T47D (cell line): ENCODE results near the gene BMP7.

Source experiments
- DNase-seq, 2 experiments: peaks; one replicate each; pipeline versions ENCODE4 v3.0.0 to v3.0.0-alpha.2; 2011 to 2012; ENCODE audit warnings: low read depth in 1 of 2, low spot score in 1 of 2
- JUND ChIP-seq: IDR thresholded peaks from 2 replicates; pipeline ENCODE4 v1.6.1; 2012; ENCODE audit warnings: low read depth
- in situ Hi-C: cut with HindIII; loops from 2 replicates; pipeline ENCODE4 v1.10.0; 2016; ENCODE audit warnings: low sequenced_read_pairs, low pct_unique_long_range_greater_than_20kb

The BMP7 gene

DNA sequence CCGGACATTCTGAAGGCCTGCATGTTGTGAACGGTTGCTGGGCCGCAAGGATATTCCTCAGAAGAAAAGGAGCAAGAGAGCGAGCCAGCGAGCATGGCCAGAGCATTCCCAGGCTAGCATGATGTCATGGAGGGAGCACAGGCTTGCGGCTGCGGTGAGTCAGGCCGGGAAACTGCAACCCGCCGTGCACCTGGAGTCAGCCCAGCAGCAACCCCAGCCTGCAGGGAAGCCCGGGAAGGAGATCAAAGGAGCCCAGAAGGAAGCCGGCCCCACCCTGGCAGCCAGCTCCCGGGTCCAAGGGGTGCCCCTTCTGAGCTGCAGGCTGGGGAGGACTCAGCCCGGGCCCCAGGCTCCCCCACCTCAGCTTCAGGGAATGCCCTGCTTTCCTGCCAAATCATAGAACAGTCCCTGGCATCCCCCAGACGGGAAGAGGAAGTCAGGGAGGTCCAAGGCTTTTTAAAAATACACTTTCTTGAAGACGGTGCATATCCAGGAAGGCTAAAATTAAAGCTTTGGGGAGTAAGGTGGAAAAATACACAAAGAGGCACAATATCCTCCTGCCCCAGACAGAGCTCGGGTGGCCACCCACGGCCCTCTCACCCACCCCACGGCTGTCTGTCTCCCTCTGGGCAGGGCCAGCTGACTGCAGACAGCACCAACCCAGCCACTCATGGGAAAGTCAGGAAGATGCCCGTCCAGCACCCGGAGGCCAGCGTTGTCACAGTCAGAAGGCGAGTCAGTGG, 53.7 kb downstream of the BMP7 start:
- DNase-seq, result no peak
- in situ Hi-C loops, result no loop called here
- TF ChIP-seq JUND, result no peak

DNA sequence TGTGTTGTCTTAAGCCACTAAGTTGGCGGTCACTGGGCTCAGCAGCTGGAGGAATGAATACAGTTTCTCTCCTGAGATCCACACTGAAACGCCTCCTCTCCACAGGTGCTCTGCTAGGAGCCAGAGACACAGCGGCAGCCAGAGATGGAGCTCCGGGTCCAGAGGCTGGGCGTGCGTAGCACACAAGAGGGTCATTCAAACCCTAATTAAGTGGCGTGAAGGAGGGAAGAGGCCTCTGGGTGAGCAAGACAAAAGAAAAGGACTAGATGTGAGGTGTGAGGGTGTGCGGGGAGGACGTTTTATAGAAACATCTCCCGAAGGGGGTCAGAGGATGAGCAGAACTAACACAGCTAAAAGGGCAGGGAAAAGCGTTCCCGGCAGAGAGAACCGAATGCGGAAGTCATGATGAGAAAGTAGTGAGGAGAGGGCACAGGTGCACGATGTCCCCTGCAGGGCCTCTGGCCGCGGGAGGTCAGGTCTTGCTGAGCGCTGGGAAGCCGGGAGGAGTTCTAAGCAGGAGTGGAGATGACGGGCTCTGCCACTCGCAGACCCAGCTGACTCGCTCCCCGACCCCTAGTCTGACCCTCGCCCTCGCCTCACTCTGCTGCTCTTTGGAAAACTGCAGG, 54.4 kb downstream of the BMP7 start:
- in situ Hi-C loops, result no loop called here
- no peak for TF ChIP-seq JUND
- DNase-seq, result no peak

DNA sequence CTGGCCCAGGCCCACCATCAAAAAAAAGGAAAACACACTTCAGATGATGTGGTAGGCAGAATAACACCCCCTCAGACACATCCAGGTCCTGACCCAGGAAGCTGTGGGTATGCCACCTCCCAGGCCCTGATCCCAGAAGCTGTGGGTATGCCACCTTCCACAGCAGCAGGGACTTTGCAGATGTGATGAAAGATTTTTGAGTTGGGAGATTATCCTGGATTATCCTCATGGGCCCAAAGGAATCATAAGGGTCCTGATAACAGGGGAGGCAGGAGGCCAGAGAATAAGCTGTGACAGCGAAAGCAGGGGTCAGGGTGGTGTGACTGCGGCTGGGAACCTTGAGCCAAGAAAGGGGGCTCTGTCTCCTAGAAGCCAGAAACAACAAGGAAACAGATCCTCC, 55.0 kb downstream of the BMP7 start:
- DNase-seq, result no peak
- in situ Hi-C loops, result no loop called here
- TF ChIP-seq JUND, result no peak

DNA sequence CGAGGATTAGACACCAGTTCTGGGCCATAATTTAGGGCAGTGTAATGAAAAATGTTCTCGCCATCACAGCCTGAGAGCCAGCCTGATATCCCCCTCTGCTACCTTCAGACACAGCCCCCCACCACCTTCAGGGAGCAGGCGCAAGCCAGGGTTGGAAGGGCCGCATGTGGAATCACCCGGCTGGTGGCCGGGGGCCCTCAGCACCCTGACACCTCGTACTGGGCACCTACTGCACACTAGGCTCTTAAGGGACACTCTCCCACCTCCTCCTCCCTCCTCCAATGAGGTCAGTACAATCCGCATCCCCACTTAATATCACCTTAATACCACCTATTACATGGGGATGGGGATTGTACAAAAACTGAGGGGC, 55.5 kb downstream of the BMP7 start:
- no peak for DNase-seq
- no peak for TF ChIP-seq JUND
- in situ Hi-C loops, result no loop called here

DNA sequence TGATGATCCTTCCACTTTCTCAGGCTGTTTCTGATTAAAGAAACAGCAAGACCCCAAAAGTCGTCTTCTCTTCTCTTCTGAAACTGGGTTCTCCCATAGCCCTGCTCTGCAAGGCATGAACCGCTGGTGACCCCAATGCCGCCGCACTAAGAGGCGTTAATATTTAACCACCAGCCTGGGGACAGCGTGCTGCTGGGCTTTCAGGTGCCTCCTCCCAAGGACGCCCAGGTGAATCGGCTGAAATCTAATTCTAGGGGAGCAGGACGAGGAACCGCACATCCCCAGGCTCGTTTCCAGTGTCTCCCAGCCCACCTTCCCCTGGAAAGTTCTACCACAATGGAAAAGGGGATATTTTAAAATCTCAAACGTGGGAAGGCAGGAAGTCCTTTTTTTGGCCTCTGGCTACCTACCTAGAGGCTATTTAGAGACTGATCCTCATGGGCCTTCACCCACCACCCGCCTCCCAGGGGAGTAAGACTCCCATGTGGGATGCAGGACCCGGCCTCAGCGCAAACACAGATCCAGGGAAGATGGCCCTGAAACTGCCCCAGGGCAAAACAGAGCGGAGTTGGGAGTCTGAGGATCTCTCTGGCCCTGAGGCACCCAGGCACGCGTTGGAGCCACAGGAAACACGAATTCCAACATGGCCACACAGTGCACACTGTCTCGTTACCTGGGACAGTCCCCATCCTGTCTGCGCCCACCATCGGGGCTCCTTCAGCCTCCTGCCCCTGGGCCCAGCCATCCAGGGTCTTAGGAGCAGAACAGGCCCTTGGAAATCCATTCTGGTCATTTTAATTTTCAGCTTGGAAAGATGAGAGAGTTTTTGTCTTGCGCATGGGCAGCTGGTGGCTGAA, 56.2 kb downstream of the BMP7 start:
- no peak for DNase-seq
- TF ChIP-seq JUND, result no peak
- in situ Hi-C loops, result no loop called here

DNA sequence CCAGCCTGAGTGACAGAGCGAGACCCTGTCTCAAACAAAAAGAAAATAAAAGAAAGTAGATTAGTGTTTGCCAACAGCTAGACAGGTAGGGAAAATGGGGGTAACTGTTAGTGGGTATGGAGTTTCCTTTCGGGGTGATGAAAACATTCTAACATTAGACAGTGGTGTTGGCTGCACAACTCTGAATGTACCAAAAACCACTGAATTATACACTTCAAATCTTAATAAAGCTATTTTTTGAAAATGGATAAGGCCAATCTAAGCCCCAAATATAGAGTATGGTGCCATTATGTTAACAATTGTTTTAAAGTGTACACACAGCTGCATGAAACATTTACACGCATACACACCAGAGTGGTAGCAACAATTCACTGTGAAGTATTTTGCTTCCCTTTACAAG, 57.0 kb downstream of the BMP7 start:
- no peak for TF ChIP-seq JUND
- in situ Hi-C loops, result no loop called here
- DNase-seq, result no peak

DNA sequence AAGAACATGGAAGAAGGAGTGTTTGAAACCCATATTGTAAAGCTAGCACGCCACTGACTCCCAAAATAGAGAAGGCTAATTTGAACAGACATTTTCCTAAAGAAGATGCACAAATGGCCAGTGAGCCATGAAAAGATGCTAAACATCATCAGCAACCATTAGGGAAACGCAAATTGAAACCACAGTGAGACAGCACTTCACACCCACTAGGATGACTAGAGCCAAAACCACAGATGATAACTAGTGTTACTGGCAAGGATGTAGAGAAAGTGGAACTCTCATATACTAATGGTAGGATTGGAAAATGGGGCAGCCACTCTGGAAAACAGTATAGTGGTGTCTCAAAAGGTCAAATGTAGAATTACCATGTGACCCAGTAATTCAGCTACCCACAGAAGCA, 58.2 kb downstream of the BMP7 start:
- in situ Hi-C loops, result no loop called here
- DNase-seq, result no peak
- no peak for TF ChIP-seq JUND

DNA sequence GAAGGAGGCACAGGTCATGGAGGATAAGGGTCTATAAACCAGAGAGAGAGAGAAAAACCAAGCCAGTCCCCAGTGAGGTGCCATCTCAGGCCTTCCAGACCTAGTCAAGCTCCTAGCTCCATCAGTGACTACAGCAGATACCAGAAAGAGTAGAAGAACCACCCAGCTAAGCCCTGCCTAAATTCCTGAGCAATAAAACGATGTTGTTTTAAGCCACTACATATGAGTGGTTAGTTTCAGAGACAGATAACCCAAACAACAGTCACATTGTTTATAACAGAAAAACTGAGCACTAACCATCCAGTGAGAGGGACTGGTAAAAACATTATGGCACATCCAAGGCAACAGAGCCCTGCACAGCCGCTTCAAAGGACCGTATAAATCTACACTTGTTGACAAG, 59.2 kb downstream of the BMP7 start:
- no peak for DNase-seq
- in situ Hi-C loops, result no loop called here
- no peak for TF ChIP-seq JUND

DNA sequence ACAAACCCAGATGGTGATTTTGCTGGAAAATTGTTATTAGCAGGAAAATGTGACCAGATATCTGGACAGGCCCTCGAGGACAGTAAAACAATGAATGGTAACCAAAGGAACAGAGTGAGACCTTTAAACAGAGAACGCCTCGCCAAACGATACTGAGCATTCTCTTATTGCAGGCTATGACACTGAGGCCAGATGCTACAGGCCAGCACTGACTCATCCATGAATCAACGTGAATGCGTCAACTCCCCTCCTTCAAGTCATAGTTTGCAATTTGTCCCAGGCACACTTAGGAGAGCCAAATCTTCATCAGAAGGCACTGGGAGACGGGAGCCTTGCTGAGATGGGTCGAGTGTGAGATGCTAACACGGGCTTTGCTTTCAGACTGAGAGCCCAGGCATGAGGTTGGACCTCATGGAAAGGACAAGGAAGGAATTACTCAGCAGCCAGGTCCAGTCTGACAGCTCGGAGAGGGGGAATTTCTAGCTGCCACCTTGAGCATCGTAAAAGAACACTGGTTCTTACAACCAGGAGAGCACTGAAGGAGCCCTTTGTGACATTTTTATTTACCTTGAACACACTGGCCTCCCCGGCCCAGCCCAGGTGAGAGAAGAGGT, 60.7 kb downstream of the BMP7 start:
- no peak for DNase-seq
- in situ Hi-C loops, result no loop called here
- no peak for TF ChIP-seq JUND

DNA sequence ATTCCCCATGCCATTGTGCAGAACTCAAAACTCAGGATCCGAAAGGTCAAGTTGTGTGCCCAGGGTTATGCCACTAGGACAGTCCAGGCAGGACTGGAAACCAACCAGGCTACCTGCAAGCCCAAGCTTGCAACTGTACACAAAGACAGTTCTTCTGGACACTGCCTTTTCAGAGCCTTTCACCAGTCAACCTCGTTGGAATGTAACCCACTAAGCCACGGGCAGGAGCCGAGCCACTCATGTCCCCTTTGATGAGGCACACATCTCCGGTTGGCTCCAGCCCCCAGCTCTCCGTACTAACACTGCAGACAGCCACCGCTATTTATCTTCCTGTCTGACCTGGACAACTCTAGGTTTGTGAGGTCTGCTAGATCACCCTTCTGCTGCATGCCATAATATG, 62.5 kb downstream of the BMP7 start:
- DNase-seq, result no peak
- in situ Hi-C loops, result no loop called here
- no peak for TF ChIP-seq JUND

DNA sequence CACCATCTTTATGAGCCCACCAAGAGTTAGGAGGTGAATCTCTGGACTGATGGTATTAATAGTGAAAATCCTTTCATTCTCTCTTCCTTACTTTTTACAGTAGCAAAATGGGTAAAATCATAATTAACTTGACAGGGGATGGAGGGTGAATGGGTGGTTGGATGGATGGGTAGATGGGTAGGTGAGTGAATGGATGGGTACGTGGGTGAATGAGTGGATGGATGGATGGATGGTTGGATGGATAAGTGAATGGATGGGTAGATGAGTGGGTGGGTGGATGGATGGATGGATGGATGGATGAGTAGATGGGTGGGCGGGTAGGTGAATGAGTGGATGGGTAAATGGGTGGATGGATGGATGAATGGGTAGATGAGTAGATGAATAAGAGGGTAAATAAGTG, 63.2 kb downstream of the BMP7 start:
- no peak for DNase-seq
- in situ Hi-C loops, result no loop called here
- TF ChIP-seq JUND, result no peak

DNA sequence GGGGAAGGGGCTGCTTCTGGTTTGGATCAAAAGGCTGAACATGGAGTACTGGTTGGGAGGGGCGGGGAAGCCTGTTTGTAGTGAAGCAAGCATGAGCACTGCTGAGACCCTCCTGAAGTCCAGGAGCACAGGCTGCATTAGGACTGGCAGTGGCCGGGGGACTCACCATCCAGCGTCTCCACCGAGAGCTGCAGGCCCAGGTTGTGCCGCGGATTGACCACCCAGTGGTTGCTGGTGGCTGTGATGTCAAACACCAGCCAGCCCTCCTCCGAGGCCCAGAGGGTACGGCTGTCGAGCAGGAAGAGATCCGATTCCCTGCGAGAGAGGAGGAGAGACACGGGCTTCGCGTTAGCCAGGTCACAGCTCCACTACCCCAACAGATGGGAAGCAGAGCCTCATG, 64.1 kb downstream of the BMP7 start:
- in situ Hi-C loops, result no loop called here
- TF ChIP-seq JUND, result no peak
- no peak for DNase-seq

DNA sequence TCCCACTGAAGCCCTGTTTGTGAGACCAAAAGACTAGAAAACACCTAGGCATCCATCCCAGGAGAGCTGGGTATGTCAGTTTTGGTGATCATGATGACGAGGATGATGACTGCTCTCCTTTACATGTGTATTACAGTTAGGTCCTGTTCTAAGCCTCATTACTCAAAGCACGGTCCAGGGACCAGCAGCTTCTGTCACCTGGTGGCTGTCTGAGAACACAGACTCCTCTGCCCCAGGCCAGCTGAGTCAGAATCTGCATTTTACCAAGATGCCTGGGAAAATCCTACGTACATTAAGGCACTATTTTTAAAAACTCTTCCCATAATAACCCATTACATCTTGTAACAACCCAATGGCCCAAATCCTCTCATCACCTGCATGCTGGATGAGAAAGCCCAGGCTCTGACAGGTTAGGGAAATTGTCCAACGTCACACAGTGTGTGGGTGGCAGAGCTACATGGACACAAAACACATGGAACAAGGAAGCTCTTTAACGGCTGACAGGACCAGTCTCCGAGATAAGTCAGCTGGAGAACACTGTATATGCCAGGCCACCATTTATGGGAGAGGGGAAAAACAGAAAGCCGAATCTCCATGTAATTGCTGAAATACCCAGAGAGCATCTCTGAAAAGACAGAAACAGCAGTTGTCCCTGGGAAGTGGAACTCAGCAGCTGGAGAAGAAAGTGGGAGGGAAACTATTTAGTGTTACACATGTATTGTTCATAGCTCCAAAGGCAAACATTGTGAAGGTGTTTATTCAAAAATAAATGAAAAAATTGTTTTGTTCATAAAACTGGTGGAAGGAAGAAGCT, 65.4 kb downstream of the BMP7 start:
- in situ Hi-C loops, result no loop called here
- no peak for DNase-seq
- TF ChIP-seq JUND, result no peak
